SK-N-SH (cell line): ENCODE data around the gene SPINK6. TPM values are rescaled to one million over a fixed set of nuclear protein-coding genes. Genes with fewer than 3 reads are reported as not detected.

Source experiments
- CTCF ChIA-PET: fragments of 300-600, 350-600 bp; formaldehyde crosslinking; extraction: SDS; loops from one replicate; lab custom pipeline; 2021; lab: Yijun Ruan, JAX
- POLR2A ChIA-PET: fragments of 350-600 bp; sonication (Branson Sonifier 250); formaldehyde crosslinking; extraction: SDS; loops from one replicate; lab custom pipeline; 2020; ENCODE audit warnings: antibody characterized with exemption, inconsistent platforms; lab: Yijun Ruan, JAX
- DNase-seq: peaks from one replicate; pipeline ENCODE4 v3.0.0; 2012
- H2AFZ ChIP-seq: fragments of 200-600 bp; sonication (generic); 2 replicates; pipeline ENCODE4 v1.8.1; 2016; ENCODE audit warnings: antibody characterized with exemption, mild to moderate bottlenecking, low read depth
- H3F3A ChIP-seq: fragments of 200-600 bp; sonication (generic); replicated peaks from 2 replicates; pipeline ENCODE3; 2016; ENCODE audit warnings: antibody characterized with exemption, mild to moderate bottlenecking; ENCODE audit not compliant: insufficient read depth
- H3K27ac ChIP-seq, 2 experiments: fragments of 200-500 bp in 1 of 2; fragments of 200-600 bp in 1 of 2; sonication (Bioruptor generic) in 1 of 2; sonication (generic), shearing (Covaris generic) in 1 of 2; 2 replicates each; pipeline versions ENCODE4 v1.5.1 to v1.6.1; 2014 to 2016; ENCODE audit warnings: low read depth in 2 of 2, inconsistent platforms in 1 of 2, low read length in 1 of 2, mild to moderate bottlenecking in 1 of 2, mixed read lengths in 1 of 2
- H3K27me3 ChIP-seq: fragments of 200-600 bp; sonication (generic), shearing (Covaris generic); 2 replicates; pipeline ENCODE4 v1.6.1; 2016; ENCODE audit warnings: mixed run types; ENCODE audit not compliant: insufficient read depth
- H3K36me3 ChIP-seq, 2 experiments: fragments of 200-500 bp in 1 of 2; fragments of 200-600 bp in 1 of 2; sonication (Bioruptor generic) in 1 of 2; sonication (generic) in 1 of 2; replicated peaks in 1 of 2; 2 replicates each; pipeline versions ENCODE3 to v1.5.1; 2014 to 2016; ENCODE audit warnings: low read length in 1 of 2, mild to moderate bottlenecking in 1 of 2; ENCODE audit not compliant: insufficient read depth in 2 of 2, control insufficient read depth in 1 of 2
- H3K4me1 ChIP-seq, 2 experiments: fragments of 200-500 bp in 1 of 2; fragments of 200-600 bp in 1 of 2; sonication (Bioruptor generic) in 1 of 2; sonication (generic), shearing (Covaris generic) in 1 of 2; 2 replicates each; pipeline versions ENCODE4 v1.5.1 to v1.6.1; 2014 to 2016; ENCODE audit warnings: low read depth in 1 of 2, low read length in 1 of 2, mixed run types in 1 of 2; ENCODE audit not compliant: insufficient read depth in 2 of 2, control insufficient read depth in 1 of 2
- H3K4me2 ChIP-seq: fragments of 200-600 bp; sonication (generic), shearing (Covaris generic); 2 replicates; pipeline ENCODE4 v1.6.1; 2017; ENCODE audit warnings: mixed run types
- H3K4me3 ChIP-seq, 2 experiments: fragments of 200-500 bp in 1 of 2; fragments of 200-600 bp in 1 of 2; sonication (Bioruptor generic) in 1 of 2; sonication (generic), shearing (Covaris generic) in 1 of 2; 2 replicates each; pipeline versions ENCODE4 v1.5.1 to v1.8.1; 2014 to 2016; ENCODE audit warnings: low read depth in 2 of 2, inconsistent platforms in 1 of 2, low read length in 1 of 2, mild to moderate bottlenecking in 1 of 2, mixed read lengths in 1 of 2, moderate library complexity in 1 of 2
- H3K79me2 ChIP-seq: fragments of 200-600 bp; sonication (generic); 2 replicates; pipeline ENCODE4 v1.8.1; 2017; ENCODE audit warnings: mild to moderate bottlenecking; ENCODE audit not compliant: insufficient read depth
- H3K9ac ChIP-seq: fragments of 200-600 bp; sonication (generic); 2 replicates; pipeline ENCODE4 v1.6.1; 2017; ENCODE audit warnings: mixed run types
- H3K9me2 ChIP-seq: fragments of 200-600 bp; sonication (generic); 2 replicates; pipeline ENCODE4 v1.6.1; 2017; ENCODE audit warnings: mixed run types
- H3K9me3 ChIP-seq: fragments of 200-600 bp; sonication (generic); 2 replicates; pipeline ENCODE4 v1.6.1; 2017; ENCODE audit warnings: mixed run types, mild to moderate bottlenecking, moderate library complexity
- H4K20me1 ChIP-seq: fragments of 200-600 bp; sonication (generic); 2 replicates; pipeline ENCODE4 v1.6.1; 2017; ENCODE audit warnings: mild to moderate bottlenecking, mixed run types; ENCODE audit not compliant: insufficient read depth
- CHD2 ChIP-seq: fragments of 150-350 bp; IDR thresholded peaks from 2 replicates; pipeline ENCODE4 v1.6.1; 2018; ENCODE audit warnings: low read length; ENCODE audit not compliant: partially characterized antibody
- ELF1 ChIP-seq: IDR thresholded peaks from 2 replicates; pipeline ENCODE4 v1.4.0; 2012
- EP300 ChIP-seq, 2 experiments: IDR thresholded peaks; 2 replicates each; pipeline versions ENCODE4 v1.4.0 to v1.6.1; 2012; ENCODE audit warnings: borderline replicate concordance in 1 of 2, low read depth in 1 of 2, low read length in 1 of 2
- FOXJ3 ChIP-seq: sonication (generic); formaldehyde crosslinking; IDR thresholded peaks from 2 replicates; pipeline ENCODE4 v1.5.1; 2020; ENCODE audit warnings: mild to moderate bottlenecking, missing genetic modification reagents
- FOXM1 ChIP-seq: IDR thresholded peaks from 2 replicates; pipeline ENCODE4 v1.4.0; 2012; ENCODE audit warnings: low read depth, mild to moderate bottlenecking
- GABPA ChIP-seq: IDR thresholded peaks from 2 replicates; pipeline ENCODE4 v1.4.0; 2012; ENCODE audit warnings: low read depth, mild to moderate bottlenecking
- GATA2 ChIP-seq: sonication (generic); formaldehyde crosslinking; IDR thresholded peaks from 2 replicates; pipeline ENCODE4 v1.5.0; 2020; ENCODE audit warnings: mild to moderate bottlenecking, missing genetic modification reagents
- NFIC ChIP-seq: IDR thresholded peaks from 2 replicates; pipeline ENCODE4 v1.4.0; 2012; ENCODE audit warnings: borderline replicate concordance
- NRF1 ChIP-seq: IDR thresholded peaks from 2 replicates; pipeline ENCODE4 v1.6.1; 2012; ENCODE audit warnings: low read depth, mild to moderate bottlenecking, low read length
- RAD21 ChIP-seq: IDR thresholded peaks from 2 replicates; pipeline ENCODE4 v1.6.1; 2012; ENCODE audit warnings: mild to moderate bottlenecking, low read length
- RCOR1 ChIP-seq: fragments of 150-350 bp; IDR thresholded peaks from 2 replicates; pipeline ENCODE4 v1.6.1; 2017; ENCODE audit warnings: antibody characterized with exemption, low read length
- RFX5 ChIP-seq: IDR thresholded peaks from 2 replicates; pipeline ENCODE4 v1.6.1; 2012; ENCODE audit warnings: mild to moderate bottlenecking, improper control_type of control experiment, low read length
- RXRA ChIP-seq: IDR thresholded peaks from 2 replicates; pipeline ENCODE4 v1.4.0; 2012; ENCODE audit warnings: low read depth, mild to moderate bottlenecking, borderline replicate concordance
- SIN3A ChIP-seq: IDR thresholded peaks from 2 replicates; pipeline ENCODE4 v1.6.1; 2012; ENCODE audit warnings: low read depth, mild to moderate bottlenecking, low read length, moderate library complexity, borderline replicate concordance
- SMC3 ChIP-seq: IDR thresholded peaks from 2 replicates; pipeline ENCODE4 v1.6.1; 2012; ENCODE audit warnings: low read depth, low read length, improper control_type of control experiment
- TCF12 ChIP-seq: IDR thresholded peaks from 2 replicates; pipeline ENCODE4 v1.4.0; 2012
- TEAD4 ChIP-seq: IDR thresholded peaks from 2 replicates; pipeline ENCODE4 v1.4.0; 2012; ENCODE audit warnings: mild to moderate bottlenecking, borderline replicate concordance; ENCODE audit not compliant: insufficient read depth
- WGBS: methylation state at CpG from one replicate; pipeline ENCODE4 v1.1.6; 2017; ENCODE audit warnings: low lambda C conversion rate; 5-methylcytosine and 5-hydroxymethylcytosine counted together
- polyA plus RNA-seq, 3 experiments: library from polyadenylated mRNA; depleted of rRNA; stranded (reverse); fragments of >200 nt; gene quantifications; 2 replicates each; pipeline ENCODE4 v1.2.3, GENCODE V29; 2012
- TF ChIP-seq, protein P1 (sequence below): fragments of 150-350 bp; IDR thresholded peaks from 2 replicates; pipeline ENCODE4 v1.6.1; 2016; ENCODE audit warnings: mild to moderate bottlenecking, low read depth, low read length
- TF ChIP-seq, protein P2 (sequence below): IDR thresholded peaks from 2 replicates; pipeline ENCODE4 v1.4.0; 2012; ENCODE audit warnings: low read depth
- TF ChIP-seq, protein P3 (sequence below): fragments of 200-600 bp; sonication (generic); IDR thresholded peaks from 2 replicates; pipeline ENCODE4 v1.6.1; 2017; ENCODE audit warnings: antibody characterized with exemption, mild to moderate bottlenecking, moderate library complexity

Gene SPINK6
- polyA plus RNA-seq, 1 of the 3 experiments (the other 2 are of a cell fraction): not detected

DNA sequence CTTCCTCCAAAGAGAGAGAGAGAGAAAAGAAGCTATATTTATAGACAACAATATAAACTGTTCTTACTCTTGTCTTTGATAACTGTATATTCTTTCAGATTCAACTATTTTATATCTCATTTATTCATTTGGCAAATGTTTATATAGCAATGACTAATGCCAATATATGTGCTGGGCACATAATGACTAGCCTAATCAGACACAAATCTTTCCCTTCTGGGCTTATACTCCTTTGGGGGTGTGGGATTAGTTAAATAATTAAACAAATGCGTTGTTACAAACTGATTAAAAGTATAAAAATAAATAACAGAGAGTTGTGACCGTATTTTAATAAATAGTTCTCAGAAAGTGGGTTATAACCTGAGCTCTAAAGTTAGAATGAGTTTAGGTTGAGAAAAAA, 30.5 kb upstream of the SPINK6 start:
- ChIA-PET CTCF (interaction anchor here (1.0 to 1.8 kb wide), 2 partner anchors 559 to 561 kb away, joined by 4 to 6 read pairs; no protein-coding TSS in a partner anchor), POLR2A (no interaction called here)
- no peak overlapping the region for H3K4me3 ChIP-seq
- H3K27ac ChIP-seq: no peak overlapping the region
- H3K27me3 ChIP-seq: no peaks in the 10 kb centered on the region
- no peaks in the 10 kb centered on the region for H4K20me1 ChIP-seq
- H3K79me2 ChIP-seq: no peaks in the 10 kb centered on the region
- H2AFZ ChIP-seq: no peak overlapping the region
- no peaks in the 10 kb centered on the region for H3K9me2 ChIP-seq
- 13% methylated on average over 2 of the region's 2 CpGs for WGBS
- H3K9ac ChIP-seq: no peak overlapping the region
- no peaks in the 10 kb centered on the region for H3K4me1 ChIP-seq
- H3K4me2 ChIP-seq: no peak overlapping the region
- no peaks in the 10 kb centered on the region for H3K9me3 ChIP-seq
- TF ChIP-seq, protein P1, sequence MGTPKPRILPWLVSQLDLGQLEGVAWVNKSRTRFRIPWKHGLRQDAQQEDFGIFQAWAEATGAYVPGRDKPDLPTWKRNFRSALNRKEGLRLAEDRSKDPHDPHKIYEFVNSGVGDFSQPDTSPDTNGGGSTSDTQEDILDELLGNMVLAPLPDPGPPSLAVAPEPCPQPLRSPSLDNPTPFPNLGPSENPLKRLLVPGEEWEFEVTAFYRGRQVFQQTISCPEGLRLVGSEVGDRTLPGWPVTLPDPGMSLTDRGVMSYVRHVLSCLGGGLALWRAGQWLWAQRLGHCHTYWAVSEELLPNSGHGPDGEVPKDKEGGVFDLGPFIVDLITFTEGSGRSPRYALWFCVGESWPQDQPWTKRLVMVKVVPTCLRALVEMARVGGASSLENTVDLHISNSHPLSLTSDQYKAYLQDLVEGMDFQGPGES: no peak
- TF ChIP-seq RAD21 (no peak), TEAD4 (no peak), GATA2 (CRISPR knock-in tag) (no peak), SIN3A (no peak), GABPA (no peak), CHD2 (no peak), FOXM1 (no peak), NFIC (no peak), TCF12 (no peak), RFX5 (no peak), ELF1 (no peak), EP300 (IDR thresholded peaks at IDR 0.05; ENCODE audit: borderline replicate concordance in 1 of 2, low read depth in 1 of 2, low read length in 1 of 2) (no peak), SMC3 (no peak), RCOR1 (no peak), FOXJ3 (CRISPR knock-in tag) (no peak), NRF1 (no peak), RXRA (no peak)
- TF ChIP-seq, protein P2, sequence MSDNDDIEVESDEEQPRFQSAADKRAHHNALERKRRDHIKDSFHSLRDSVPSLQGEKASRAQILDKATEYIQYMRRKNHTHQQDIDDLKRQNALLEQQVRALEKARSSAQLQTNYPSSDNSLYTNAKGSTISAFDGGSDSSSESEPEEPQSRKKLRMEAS: no peak
- TF ChIP-seq, protein P3, sequence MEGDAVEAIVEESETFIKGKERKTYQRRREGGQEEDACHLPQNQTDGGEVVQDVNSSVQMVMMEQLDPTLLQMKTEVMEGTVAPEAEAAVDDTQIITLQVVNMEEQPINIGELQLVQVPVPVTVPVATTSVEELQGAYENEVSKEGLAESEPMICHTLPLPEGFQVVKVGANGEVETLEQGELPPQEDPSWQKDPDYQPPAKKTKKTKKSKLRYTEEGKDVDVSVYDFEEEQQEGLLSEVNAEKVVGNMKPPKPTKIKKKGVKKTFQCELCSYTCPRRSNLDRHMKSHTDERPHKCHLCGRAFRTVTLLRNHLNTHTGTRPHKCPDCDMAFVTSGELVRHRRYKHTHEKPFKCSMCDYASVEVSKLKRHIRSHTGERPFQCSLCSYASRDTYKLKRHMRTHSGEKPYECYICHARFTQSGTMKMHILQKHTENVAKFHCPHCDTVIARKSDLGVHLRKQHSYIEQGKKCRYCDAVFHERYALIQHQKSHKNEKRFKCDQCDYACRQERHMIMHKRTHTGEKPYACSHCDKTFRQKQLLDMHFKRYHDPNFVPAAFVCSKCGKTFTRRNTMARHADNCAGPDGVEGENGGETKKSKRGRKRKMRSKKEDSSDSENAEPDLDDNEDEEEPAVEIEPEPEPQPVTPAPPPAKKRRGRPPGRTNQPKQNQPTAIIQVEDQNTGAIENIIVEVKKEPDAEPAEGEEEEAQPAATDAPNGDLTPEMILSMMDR: no peak
- no peaks in the 10 kb centered on the region for H3F3A ChIP-seq
- H3K36me3 ChIP-seq: no peaks in the 10 kb centered on the region
- DNase-seq: no peak
